Coronary artery (tissue), 2 donors: Measurements from ENCODE around the gene RPL14.
"Not testable (repeated sequence)": the region's sequence is repeated elsewhere in the genome, so short reads cannot be mapped to it uniquely, and the experiment has no call there.

ENCODE experiments used
- DNase-seq: peaks from one replicate; pipeline ENCODE4 v3.0.0-alpha.2; 2017; ENCODE audit warnings: low spot score
- H3K27ac ChIP-seq, 2 donors: fragments of 200-600 bp; sonication (generic); one replicate each; pipeline ENCODE4 v1.5.1; 2016 to 2019
- H3K4me3 ChIP-seq: fragments of 200-600 bp; sonication (generic); 2 replicates; pipeline ENCODE4 v1.5.1; 2016; ENCODE audit warnings: mild to moderate bottlenecking, moderate library complexity
- CTCF ChIP-seq: fragments of 200-600 bp; sonication (generic); IDR thresholded peaks from one replicate; pipeline ENCODE4 v1.5.1; 2019; ENCODE audit warnings: antibody characterized with exemption

The RPL14 gene

GRCh38 chr3:40461161-40461560 lies 4.0 kb downstream of the RPL14 start:
- no peak overlapping the region for H3K27ac ChIP-seq
- no peak for DNase-seq
- TF ChIP-seq CTCF = no peak
- no peak overlapping the region for H3K4me3 ChIP-seq

- H3K4me3 ChIP-seq, H3K27ac ChIP-seq, DNase-seq: not testable (repeated sequence)
These were observed 5.7 kb downstream of the RPL14 start for GRCh38 chr3:40462838-40463237.

- H3K27ac ChIP-seq = no peak overlapping the region
- H3K4me3 ChIP-seq = no peak overlapping the region
- TF ChIP-seq CTCF = no peak
- no peak for DNase-seq
These were observed 6.4 kb downstream of the RPL14 start for GRCh38 chr3:40463579-40463978.

- no peak for TF ChIP-seq CTCF
- Histone ChIP-seq H3K27ac (no peak overlapping the region), H3K4me3 (no peak overlapping the region)
- DNase-seq = no peak
These were observed 7.4 kb downstream of the RPL14 start for GRCh38 chr3:40464339-40465110.

GRCh38 chr3:40465111-40465407 lies 7.9 kb downstream of the RPL14 start:
- H3K27ac ChIP-seq = no peak overlapping the region
- TF ChIP-seq CTCF = no peak
- no peak for DNase-seq
- no peak overlapping the region for H3K4me3 ChIP-seq

GRCh38 chr3:40465456-40465855 lies 8.3 kb downstream of the RPL14 start:
- DNase-seq = no peak
- Histone ChIP-seq H3K4me3 (no peak overlapping the region), H3K27ac (no peak overlapping the region)
- TF ChIP-seq CTCF = no peak

GRCh38 chr3:40468018-40468417 lies 10.9 kb downstream of the RPL14 start:
- no peak for TF ChIP-seq CTCF
- Histone ChIP-seq H3K4me3 (no peak overlapping the region), H3K27ac (no peak overlapping the region)
- DNase-seq = no peak
